Heart left ventricle (tissue), 16 donors: ENCODE data around the gene FOXP1. TPM values are rescaled to one million over a fixed set of nuclear protein-coding genes. Genes with fewer than 3 reads are reported as not detected.

ENCODE experiments used
- ATAC-seq, 4 donors: fragments of 200-7000 bp; cut with Tn5 transposase; one replicate each; pipeline ENCODE4 v1.9.1; 2020 to 2022; ENCODE audit warnings: moderate library complexity in 4 of 4, mild to moderate bottlenecking in 3 of 4, moderate number of reproducible peaks in 1 of 4
- DNase-seq, 5 donors: peaks; one replicate each; pipeline ENCODE4 v3.0.0-alpha.2; 2020
- H3K27ac ChIP-seq, 12 donors: fragments of 200-600 bp; sonication (generic) in 4 of 12; one replicate each; pipeline versions ENCODE4 v1.5.0 to v1.8.0; 2016 to 2022; ENCODE audit warnings: mild to moderate bottlenecking in 2 of 12
- H3K27me3 ChIP-seq, 9 donors: fragments of 200-600 bp; sonication (generic) in 2 of 9; one replicate each; pipeline versions ENCODE4 v1.5.1 to v1.8.0; 2016 to 2022; ENCODE audit warnings: mild to moderate bottlenecking in 3 of 9
- H3K36me3 ChIP-seq, 9 donors: fragments of 200-600 bp; sonication (generic) in 2 of 9; one replicate each; pipeline versions ENCODE4 v1.5.0 to v1.8.0; 2018 to 2022; ENCODE audit warnings: mild to moderate bottlenecking in 2 of 9
- H3K4me1 ChIP-seq, 12 donors: fragments of 200-600 bp; sonication (generic) in 4 of 12; one replicate each; pipeline versions ENCODE4 v1.5.0 to v1.8.0; 2016 to 2022; ENCODE audit warnings: mild to moderate bottlenecking in 3 of 12
- H3K4me3 ChIP-seq, 12 donors: fragments of 200-600 bp; sonication (generic) in 4 of 12; one replicate each; pipeline versions ENCODE4 v1.5.0 to v1.8.0; 2017 to 2022; ENCODE audit warnings: mild to moderate bottlenecking in 9 of 12, moderate library complexity in 4 of 12
- H3K9me3 ChIP-seq, 12 donors: fragments of 200-600 bp; sonication (generic) in 4 of 12; one replicate each; pipeline versions ENCODE4 v1.5.0 to v1.8.0; 2016 to 2022; ENCODE audit warnings: mild to moderate bottlenecking in 1 of 12
- POLR2A ChIP-seq, 2 donors: fragments of 450-650 bp; IDR thresholded peaks; one replicate each; pipeline ENCODE4 v1.6.1; 2017; ENCODE audit warnings: antibody characterized with exemption in 2 of 2, mild to moderate bottlenecking in 2 of 2, moderate library complexity in 2 of 2
- WGBS, 4 donors: extraction: QIAGEN DNeasy Blood & Tissue Kit in 2 of 4; methylation state at CpG; one replicate each; pipeline versions ENCODE4 v1.1.5 to v1.1.7; 2013 to 2018; 5-methylcytosine and 5-hydroxymethylcytosine counted together
- intact Hi-C, 10 donors: fragments of 100-400 bp; cut with DNase I; formaldehyde crosslinking; loops; one replicate each; pipeline versions ENCODE4 v1.11.1 to v1.14.2; 2022
- polyA plus RNA-seq, 2 donors: library from polyadenylated mRNA; stranded (reverse); fragments of 200-250 nt; gene quantifications; one replicate each; pipeline ENCODE4 v1.2.3, GENCODE V29; 2013
- total RNA-seq, 9 donors: library from RNA; depleted of rRNA in 2 of 9; stranded (reverse); fragments of >200 nt in 2 of 9; fragmentation: NEBNext Ultra II Directional in 3 of 9; extraction: Animal tissue kit (Norgen Biotek cat#: 25700) in 3 of 9; gene quantifications; one replicate each; pipeline versions ENCODE4 v1.1.0 to v1.2.4, GENCODE V29; 2016 to 2023
- TF ChIP-seq, protein P1 (sequence below), 12 donors: fragments of 200-600 bp; sonication (generic) in 4 of 12; IDR thresholded peaks; one replicate each; pipeline versions ENCODE4 v1.5.0 to v1.8.0; 2018 to 2022; ENCODE audit warnings: antibody characterized with exemption in 12 of 12, mild to moderate bottlenecking in 5 of 12
- donor health status: ischemic (EF 13 %, LVEDD 7.1; RV severe dilation, severe dysfunction).
- donor health status: healthy with polysubstance abuse.
- donor health status: DM: no; HTN: yes; CAD: no.
- donor health status: DM: no; HTN: no; CAD: no.
- donor health status: ischemic (EF 25% LVEDD 6.9; RV normal size, moderate dysfunction).
- donor health status: ischemic (EF 25% LVEDD 5.7; RV mildly dilated, moderate dysfunction).
- donor health status: healthy.
- donor health status: DM: yes; HTN: yes; CAD: no.
- donor health status: ischemic (EF 35%, LVEDD 5.7; RV mildly dilated, moderate dysfunction).
- donor health status: nonischemic (EF 11% LVEDD 7.7; RV severe dilation, severe dysfunction).
- donor health status: DM: yes; HTN: yes; CAD: no.
- donor health status: PGD.
- donor health status: ischemic (EF 29% LVEDD 5.4; RV normal size, mild dysfunction).
- donor health status: nonischemic (EF 23%, LVEDD 6.1; RV moderate dilation, normal function).

Gene FOXP1
- total and polyA plus RNA-seq, 11 donors, result 14.9 to 67.8 (median 41.1) TPM

DNA sequence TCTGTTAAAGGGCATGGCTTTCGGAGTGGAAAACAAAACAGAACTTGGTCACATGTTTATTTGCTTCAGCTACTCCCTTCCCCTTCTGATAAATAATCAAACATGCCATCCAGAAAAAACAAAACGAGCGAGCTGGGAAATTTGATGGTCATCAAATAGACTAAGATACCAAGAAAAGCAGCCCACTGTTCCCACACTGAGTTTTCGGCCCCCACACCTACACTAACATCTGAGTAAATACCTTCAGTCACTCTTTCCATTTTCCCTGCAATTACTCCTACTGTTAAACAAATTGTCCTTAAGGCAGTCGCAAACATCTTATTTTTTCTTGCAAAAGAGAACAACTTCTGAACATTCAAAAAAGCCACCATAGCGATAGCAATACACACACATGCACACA lies 454.6 kb downstream of the FOXP1 start:
- peak overlapping the region; percentile 36 to 67 (median 55) for H3K4me3 ChIP-seq
- H3K27me3 ChIP-seq, result no peaks in the 10 kb centered on the region
- peak overlapping the region; percentile 78 to 94 (median 88) for H3K27ac ChIP-seq
- H3K4me1 ChIP-seq, result peaks cover 3 to 77% (median 47%) of the 10 kb centered on the region in 12 donors
- ATAC-seq (peak in 1 of 4 donors; percentile 6), DNase-seq (no peak)
- TF ChIP-seq, protein P1, sequence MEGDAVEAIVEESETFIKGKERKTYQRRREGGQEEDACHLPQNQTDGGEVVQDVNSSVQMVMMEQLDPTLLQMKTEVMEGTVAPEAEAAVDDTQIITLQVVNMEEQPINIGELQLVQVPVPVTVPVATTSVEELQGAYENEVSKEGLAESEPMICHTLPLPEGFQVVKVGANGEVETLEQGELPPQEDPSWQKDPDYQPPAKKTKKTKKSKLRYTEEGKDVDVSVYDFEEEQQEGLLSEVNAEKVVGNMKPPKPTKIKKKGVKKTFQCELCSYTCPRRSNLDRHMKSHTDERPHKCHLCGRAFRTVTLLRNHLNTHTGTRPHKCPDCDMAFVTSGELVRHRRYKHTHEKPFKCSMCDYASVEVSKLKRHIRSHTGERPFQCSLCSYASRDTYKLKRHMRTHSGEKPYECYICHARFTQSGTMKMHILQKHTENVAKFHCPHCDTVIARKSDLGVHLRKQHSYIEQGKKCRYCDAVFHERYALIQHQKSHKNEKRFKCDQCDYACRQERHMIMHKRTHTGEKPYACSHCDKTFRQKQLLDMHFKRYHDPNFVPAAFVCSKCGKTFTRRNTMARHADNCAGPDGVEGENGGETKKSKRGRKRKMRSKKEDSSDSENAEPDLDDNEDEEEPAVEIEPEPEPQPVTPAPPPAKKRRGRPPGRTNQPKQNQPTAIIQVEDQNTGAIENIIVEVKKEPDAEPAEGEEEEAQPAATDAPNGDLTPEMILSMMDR (IDR thresholded peaks at IDR 0.05), result no peak
- TF ChIP-seq POLR2A (IDR thresholded peaks at IDR 0.05), result no peak
- no peaks in the 10 kb centered on the region for H3K36me3 ChIP-seq
- intact Hi-C loops, result loop anchor here in 2 of 10 donors (5.0 to 10.0 kb wide), 3 partner anchors 62 to 453 kb away; partner anchors contain the start of gene FOXP1 (in 1 of the 2)
- H3K9me3 ChIP-seq, result no peaks in the 10 kb centered on the region
- 4 to 9% (median 6%) methylated on average over 6 of the region's 6 CpGs for WGBS, 4 donors

- no peaks in the 10 kb centered on the region for H3K36me3 ChIP-seq
- H3K27ac ChIP-seq, result peak overlapping the region in 11 of 12 donors; percentile 30 to 94 (median 88)
- H3K27me3 ChIP-seq, result no peaks in the 10 kb centered on the region
- peaks cover 3 to 77% (median 56%) of the 10 kb centered on the region in 12 donors for H3K4me1 ChIP-seq
- peak in 3 of 4 donors; percentile 16 to 29 (median 18) for ATAC-seq
- H3K9me3 ChIP-seq, result no peaks in the 10 kb centered on the region
- no peak for DNase-seq
- peak overlapping the region in 9 of 12 donors; percentile 9 to 67 (median 57) for H3K4me3 ChIP-seq
- 38 to 47% (median 43%) methylated on average over 7 of the region's 7 CpGs for WGBS, 4 donors
- no peak for TF ChIP-seq POLR2A (IDR thresholded peaks at IDR 0.05)
- TF ChIP-seq, protein P1 (IDR thresholded peaks at IDR 0.05), result no peak
- intact Hi-C loops, result loop anchor here in 2 of 10 donors (2.0 to 10.0 kb wide), 4 partner anchors 61 to 454 kb away; partner anchors contain the start of gene FOXP1 (in 1 of the 2)
Observed at GRCh38 chr3:71127844-71128243, 455.7 kb downstream of the FOXP1 start.

- Histone ChIP-seq H3K36me3 (no peaks in the 10 kb centered on the region), H3K27ac (peak overlapping the region; percentile 29 to 94 (median 88)), H3K27me3 (no peaks in the 10 kb centered on the region), H3K9me3 (no peaks in the 10 kb centered on the region), H3K4me3 (peak overlapping the region in 9 of 12 donors; percentile 9 to 67 (median 57)), H3K4me1 (peaks cover 3 to 78% (median 56%) of the 10 kb centered on the region in 12 donors)
- no peak for DNase-seq
- WGBS, 4 donors, result 32 to 38% (median 33%) methylated on average over 7 of the region's 7 CpGs
- intact Hi-C loops, result loop anchor here in 2 of 10 donors (2.0 to 10.0 kb wide), 4 partner anchors 60 to 455 kb away; partner anchors contain the start of gene FOXP1 (in 1 of the 2)
- TF ChIP-seq, protein P1 (IDR thresholded peaks at IDR 0.05), result no peak
- TF ChIP-seq POLR2A (IDR thresholded peaks at IDR 0.05), result no peak
- ATAC-seq, result peak in 1 of 4 donors; percentile 5
Observed at GRCh38 chr3:71127052-71127831, 456.3 kb downstream of the FOXP1 start.

DNA sequence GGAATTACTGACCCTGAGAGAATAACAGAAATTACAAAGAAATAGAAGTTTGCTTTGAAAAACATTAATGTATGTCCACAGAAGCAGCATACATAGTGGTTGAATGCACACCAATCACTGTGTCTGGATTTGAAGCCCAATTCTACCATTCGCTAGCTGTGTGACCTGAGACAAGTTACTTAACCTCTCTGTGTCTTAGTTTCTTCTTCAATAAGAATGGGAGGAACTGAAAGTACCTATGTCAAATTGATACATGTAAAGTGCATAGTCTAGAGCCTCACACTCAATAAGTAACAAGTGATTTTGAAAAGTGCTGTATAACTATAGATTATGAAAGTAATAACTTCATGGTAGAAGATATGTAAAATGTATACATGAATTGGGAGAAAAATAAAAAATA lies 457.8 kb downstream of the FOXP1 start:
- no peaks in the 10 kb centered on the region for H3K27me3 ChIP-seq
- peak overlapping the region in 1 of 12 donors; percentile 85 for H3K27ac ChIP-seq
- H3K4me3 ChIP-seq, result no peak overlapping the region
- intact Hi-C loops, result loop anchor here in 2 of 10 donors (2.0 to 10.0 kb wide), 4 partner anchors 58 to 457 kb away; partner anchors contain the start of gene FOXP1 (in 1 of the 2)
- ATAC-seq (no peak), DNase-seq (no peak)
- 94 to 100% (median 98%) methylated on average over 1 of the region's 1 CpG for WGBS, 4 donors
- no peaks in the 10 kb centered on the region for H3K9me3 ChIP-seq
- peaks cover 3 to 70% (median 44%) of the 10 kb centered on the region in 12 donors for H3K4me1 ChIP-seq
- no peaks in the 10 kb centered on the region for H3K36me3 ChIP-seq
- TF ChIP-seq POLR2A (IDR thresholded peaks at IDR 0.05), result no peak
- TF ChIP-seq, protein P1 (IDR thresholded peaks at IDR 0.05), result no peak
